IMR-90 (cell line): ENCODE measurements around the gene PRKACA. TPM values are rescaled to one million over a fixed set of nuclear protein-coding genes. Genes with fewer than 3 reads are reported as not detected.

ENCODE experiments used
- ATAC-seq: fragments of 200-7000 bp; cut with Tn5 transposase; 2 replicates; pipeline ENCODE4 v1.9.1; 2020; ENCODE audit warnings: low read depth, mild to moderate bottlenecking, moderate library complexity
- BruUV-seq: library from RNA; stranded (reverse); fragments of 400-500 nt; replicated peaks from 2 replicates; lab custom pipeline; 2021; lab: Mats Ljungman, UMichigan
- CTCF ChIA-PET: fragments of 300-600 bp; formaldehyde crosslinking; extraction: SDS; loops from one replicate; lab custom pipeline; 2021; ENCODE audit warnings: antibody characterized with exemption; lab: Yijun Ruan, JAX
- POLR2A ChIA-PET: fragments of 300-600 bp; sonication (Branson Sonifier 250); formaldehyde crosslinking; loops from one replicate; lab custom pipeline; 2022; ENCODE audit warnings: antibody characterized with exemption; ENCODE audit not compliant: unreplicated experiment; lab: Charles Lee
- DNase-seq: peaks from one replicate; pipeline ENCODE4 v3.0.0; 2013
- H2AFZ ChIP-seq: replicated peaks from 2 replicates; pipeline ENCODE3; 2013; ENCODE audit warnings: low read length, mild to moderate bottlenecking; ENCODE audit not compliant: poor library complexity
- H2AK5ac ChIP-seq: 2 replicates; pipeline ENCODE4 v1.6.1; 2013; ENCODE audit warnings: low read depth, low read length, inconsistent platforms
- H2AK9ac ChIP-seq: replicated peaks from 2 replicates; pipeline ENCODE3; 2013; ENCODE audit warnings: mild to moderate bottlenecking, low read depth, low read length, moderate library complexity; ENCODE audit not compliant: poor library complexity
- H2BK120ac ChIP-seq: 2 replicates; pipeline ENCODE4 v1.6.1; 2013; ENCODE audit warnings: low read depth, low read length, inconsistent platforms
- H2BK15ac ChIP-seq: 3 replicates; pipeline ENCODE4 v1.6.1; 2013; ENCODE audit warnings: low read depth, low read length, inconsistent platforms
- H2BK20ac ChIP-seq: 2 replicates; pipeline ENCODE4 v1.6.1; 2013; ENCODE audit warnings: low read depth, mild to moderate bottlenecking, inconsistent platforms, low read length, moderate library complexity
- H2BK5ac ChIP-seq: 2 replicates; pipeline ENCODE4 v1.6.1; 2013; ENCODE audit warnings: mild to moderate bottlenecking, low read depth, low read length, inconsistent platforms; ENCODE audit not compliant: poor library complexity, severe bottlenecking
- H3K14ac ChIP-seq: replicated peaks from 2 replicates; pipeline ENCODE4 v1.6.1; 2013; ENCODE audit warnings: low read depth, low read length, inconsistent platforms
- H3K18ac ChIP-seq: 2 replicates; pipeline ENCODE4 v1.6.1; 2013; ENCODE audit warnings: low read depth, low read length, control low read depth
- H3K23ac ChIP-seq: 2 replicates; pipeline ENCODE4 v1.6.1; 2013; ENCODE audit warnings: low read depth, low read length, inconsistent platforms
- H3K27ac ChIP-seq: 2 replicates; pipeline ENCODE4 v1.5.1; 2013; ENCODE audit warnings: mild to moderate bottlenecking, control low read depth, low read length; ENCODE audit not compliant: insufficient read depth
- H3K27me3 ChIP-seq: 2 replicates; pipeline ENCODE4 v1.6.1; 2013; ENCODE audit warnings: low read length; ENCODE audit not compliant: control insufficient read depth, insufficient read depth
- H3K36me3 ChIP-seq: 2 replicates; pipeline ENCODE4 v1.6.1; 2013; ENCODE audit warnings: low read length, mixed read lengths; ENCODE audit not compliant: control insufficient read depth, insufficient read depth
- H3K4ac ChIP-seq: 2 replicates; pipeline ENCODE4 v1.6.1; 2013; ENCODE audit warnings: low read depth, low read length, inconsistent platforms
- H3K4me1 ChIP-seq: 2 replicates; pipeline ENCODE4 v1.6.1; 2013; ENCODE audit warnings: low read length, mixed read lengths; ENCODE audit not compliant: control insufficient read depth, insufficient read depth
- H3K4me2 ChIP-seq: 2 replicates; pipeline ENCODE4 v1.6.1; 2013; ENCODE audit warnings: low read depth, mild to moderate bottlenecking, control low read depth, low read length, moderate library complexity
- H3K4me3 ChIP-seq: 2 replicates; pipeline ENCODE4 v1.5.1; 2013; ENCODE audit warnings: low read depth, mild to moderate bottlenecking, control low read depth, low read length, moderate library complexity; ENCODE audit not compliant: insufficient read depth
- H3K56ac ChIP-seq: 2 replicates; pipeline ENCODE4 v1.6.1; 2013; ENCODE audit warnings: low read length, inconsistent platforms; ENCODE audit not compliant: insufficient read depth; ENCODE audit errors: extremely low read depth
- H3K79me1 ChIP-seq, 2 experiments: 2 replicates each; pipeline ENCODE4 v1.6.1; 2013; ENCODE audit warnings: low read length in 2 of 2, inconsistent platforms in 1 of 2, low read depth in 1 of 2
- H3K9ac ChIP-seq: 2 replicates; pipeline ENCODE4 v1.6.1; 2013; ENCODE audit warnings: low read depth, low read length, control low read depth
- H3K9me1 ChIP-seq: 2 replicates; pipeline ENCODE4 v1.6.1; 2013; ENCODE audit warnings: low read length, inconsistent platforms; ENCODE audit not compliant: insufficient read depth
- H3K9me3 ChIP-seq: 2 replicates; pipeline ENCODE4 v1.6.1; 2013; ENCODE audit warnings: low read length; ENCODE audit not compliant: control insufficient read depth, insufficient read depth
- H4K20me1 ChIP-seq: 2 replicates; pipeline ENCODE4 v1.6.1; 2013; ENCODE audit warnings: low read length, inconsistent platforms; ENCODE audit not compliant: insufficient read depth
- H4K5ac ChIP-seq: 2 replicates; pipeline ENCODE4 v1.6.1; 2013; ENCODE audit warnings: mild to moderate bottlenecking, low read depth, low read length, control low read depth
- H4K8ac ChIP-seq, 2 experiments: 2 replicates each; pipeline ENCODE4 v1.6.1; 2013; ENCODE audit warnings: low read depth in 2 of 2, low read length in 2 of 2, control low read depth in 1 of 2, inconsistent platforms in 1 of 2
- H4K91ac ChIP-seq: 2 replicates; pipeline ENCODE4 v1.6.1; 2013; ENCODE audit warnings: low read depth, low read length, inconsistent platforms; ENCODE audit not compliant: insufficient read depth
- BHLHE40 ChIP-seq: fragments of 150-350 bp; IDR thresholded peaks from 2 replicates; pipeline ENCODE4 v1.6.1; 2016; ENCODE audit warnings: mild to moderate bottlenecking, low read depth, low read length
- CHD1 ChIP-seq: IDR thresholded peaks from 2 replicates; pipeline ENCODE4 v1.6.1; 2012; ENCODE audit warnings: low read depth, low read length, improper control_type of control experiment
- CTCF ChIP-seq: conservative IDR thresholded peaks from 2 replicates; pipeline ENCODE4 v1.5.1; 2012; ENCODE audit warnings: mild to moderate bottlenecking, low read depth, low read length, improper control_type of control experiment
- FOS ChIP-seq: fragments of 150-350 bp; IDR thresholded peaks from 2 replicates; pipeline ENCODE4 v1.6.1; 2016; ENCODE audit warnings: low read depth, low read length
- MAFK ChIP-seq: IDR thresholded peaks from 2 replicates; pipeline ENCODE4 v1.6.1; 2012; ENCODE audit warnings: low read depth, low read length, improper control_type of control experiment
- MAZ ChIP-seq: IDR thresholded peaks from 2 replicates; pipeline ENCODE4 v1.6.1; 2012; ENCODE audit warnings: low read depth, mild to moderate bottlenecking, low read length, improper control_type of control experiment, moderate library complexity, borderline replicate concordance
- POLR2A ChIP-seq: IDR thresholded peaks from 2 replicates; pipeline ENCODE4 v1.6.1; 2012; ENCODE audit warnings: mild to moderate bottlenecking, low read depth, low read length
- RFX5 ChIP-seq: IDR thresholded peaks from 2 replicates; pipeline ENCODE4 v1.8.0; 2012; ENCODE audit warnings: low read depth, mild to moderate bottlenecking, low read length, moderate library complexity
- WGBS, 2 experiments: methylation state at CpG; one replicate each; pipeline versions ENCODE4 v1.1.5 to v1.1.7; 2013; ENCODE audit warnings: missing lambda C conversion rate in 2 of 2; ENCODE audit not compliant: insufficient read length in 1 of 2; ENCODE audit errors: extremely low coverage in 2 of 2; 5-methylcytosine and 5-hydroxymethylcytosine counted together
- dilution Hi-C: fragments of 300-500 bp; cut with HindIII; formaldehyde crosslinking; loops from one replicate; pipeline ENCODE4 v1.14.3; 2018; ENCODE audit warnings: low sequenced_read_pairs; ENCODE audit not compliant: unreplicated experiment
- in situ Hi-C: fragments of 300-500 bp; cut with MboI; formaldehyde crosslinking; loops from 3 replicates; pipeline ENCODE4 v1.14.3; 2019; ENCODE audit warnings: low sequenced_read_pairs, inconsistent platforms, mixed read lengths
- intact Hi-C: fragments of 100-400 bp; cut with micrococcal nuclease; formaldehyde crosslinking; loops from 2 replicates; pipeline ENCODE4 v1.10.0; 2022
- polyA plus RNA-seq, 3 experiments: library from polyadenylated mRNA; depleted of rRNA; stranded (reverse); fragments of >200 nt; gene quantifications; 2 replicates each; pipeline ENCODE4 v1.2.3, GENCODE V29; 2012; ENCODE audit warnings: low replicate concordance in 1 of 3
- total RNA-seq: library from RNA; depleted of rRNA; stranded (reverse); fragments of >200 nt; gene quantifications from 2 replicates; pipeline ENCODE4 v1.2.3, GENCODE V29; 2012
- TF ChIP-seq, protein P1 (sequence below): fragments of 150-350 bp; IDR thresholded peaks from 2 replicates; pipeline ENCODE4 v1.6.1; 2017; ENCODE audit warnings: mild to moderate bottlenecking, antibody characterized with exemption, low read length, low read depth
- TF ChIP-seq, protein P2 (sequence below): fragments of 150-350 bp; IDR thresholded peaks from 2 replicates; pipeline ENCODE4 v1.6.1; 2016; ENCODE audit warnings: low read depth, mild to moderate bottlenecking, low read length, moderate library complexity, borderline replicate concordance

The PRKACA gene
- total and polyA plus RNA-seq, 2 of the 4 experiments (the other 2 are of a cell fraction) = 18.1 to 94.5 TPM

- H2AK9ac ChIP-seq = peak overlapping the region; percentile 91
- H3K14ac ChIP-seq = peak overlapping the region; percentile 89
- dilution Hi-C loops (no loop called here), in situ Hi-C loops (loop anchor here (25.0 kb wide), 1 partner anchor 320 kb away; the partner anchor contains the start of genes C19orf53 and MRI1), intact Hi-C loops (no loop called here)
- peak overlapping the region; percentile 77 for H3K27ac ChIP-seq
- H3K9me1 ChIP-seq = peaks cover 10% of the 10 kb centered on the region; the same call in 1 of the 2 replicates
- TF ChIP-seq CHD1 = no peak
- TF ChIP-seq, protein P1, sequence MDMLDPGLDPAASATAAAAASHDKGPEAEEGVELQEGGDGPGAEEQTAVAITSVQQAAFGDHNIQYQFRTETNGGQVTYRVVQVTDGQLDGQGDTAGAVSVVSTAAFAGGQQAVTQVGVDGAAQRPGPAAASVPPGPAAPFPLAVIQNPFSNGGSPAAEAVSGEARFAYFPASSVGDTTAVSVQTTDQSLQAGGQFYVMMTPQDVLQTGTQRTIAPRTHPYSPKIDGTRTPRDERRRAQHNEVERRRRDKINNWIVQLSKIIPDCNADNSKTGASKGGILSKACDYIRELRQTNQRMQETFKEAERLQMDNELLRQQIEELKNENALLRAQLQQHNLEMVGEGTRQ = no peak
- TF ChIP-seq MAZ = no peak
- TF ChIP-seq CTCF = no peak
- TF ChIP-seq, protein P2, sequence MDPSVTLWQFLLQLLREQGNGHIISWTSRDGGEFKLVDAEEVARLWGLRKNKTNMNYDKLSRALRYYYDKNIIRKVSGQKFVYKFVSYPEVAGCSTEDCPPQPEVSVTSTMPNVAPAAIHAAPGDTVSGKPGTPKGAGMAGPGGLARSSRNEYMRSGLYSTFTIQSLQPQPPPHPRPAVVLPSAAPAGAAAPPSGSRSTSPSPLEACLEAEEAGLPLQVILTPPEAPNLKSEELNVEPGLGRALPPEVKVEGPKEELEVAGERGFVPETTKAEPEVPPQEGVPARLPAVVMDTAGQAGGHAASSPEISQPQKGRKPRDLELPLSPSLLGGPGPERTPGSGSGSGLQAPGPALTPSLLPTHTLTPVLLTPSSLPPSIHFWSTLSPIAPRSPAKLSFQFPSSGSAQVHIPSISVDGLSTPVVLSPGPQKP = no peak
- TF ChIP-seq RFX5 = no peak
- no peak for TF ChIP-seq FOS
- no peak for TF ChIP-seq MAFK
- no peak for TF ChIP-seq POLR2A
- no peak for TF ChIP-seq BHLHE40
- H3K18ac ChIP-seq = peak overlapping the region; percentile 12; the same call in 1 of the 2 replicates
- peak overlapping the region; percentile 56 for H3K4me2 ChIP-seq
- no peaks in the 10 kb centered on the region for H3K27me3 ChIP-seq
- H3K4me1 ChIP-seq = peaks cover 8% of the 10 kb centered on the region
- H3K79me1 ChIP-seq = peaks cover 12 to 23% of the 10 kb centered on the region in 2 experiments
- peak overlapping the region; percentile 78 for H3K4ac ChIP-seq
- peak overlapping the region; percentile 70 for H2BK5ac ChIP-seq
- H2BK15ac ChIP-seq = no peak overlapping the region
- peak; percentile 27 for DNase-seq
- peak overlapping the region; percentile 66 for H3K23ac ChIP-seq
- H2AFZ ChIP-seq = peak overlapping the region; percentile 93
- peak overlapping the region; percentile 58 for H3K4me3 ChIP-seq
- H3K9ac ChIP-seq = peak overlapping the region; percentile 66
- H4K8ac ChIP-seq = peak overlapping the region; percentile 94
- H3K36me3 ChIP-seq = no peaks in the 10 kb centered on the region; the same call in 1 of the 2 replicates
- BruUV-seq = no TSS peak
- peak; percentile 33 for ATAC-seq
- peak overlapping the region; percentile 49 for H4K91ac ChIP-seq
- H4K20me1 ChIP-seq = no peaks in the 10 kb centered on the region
- peak overlapping the region; percentile 43; the same call in 1 of the 2 replicates for H3K56ac ChIP-seq
- H2BK20ac ChIP-seq = no peak overlapping the region
- H4K5ac ChIP-seq = peak overlapping the region; percentile 31
- peak overlapping the region; percentile 90 for H2AK5ac ChIP-seq
- ChIA-PET CTCF (interaction anchor here (0.6 to 1.2 kb wide), 2 partner anchors 54 to 202 kb away, joined by 3 to 4 read pairs; partner anchors contain the start of gene ASF1B), POLR2A (no interaction called here)
- H3K9me3 ChIP-seq = no peaks in the 10 kb centered on the region
- WGBS, 2 experiments = 46% methylated on average over 8 of the region's 24 CpGs; no CpG with 5 or more reads in 1 of the 2 experiments
- no peak overlapping the region for H2BK120ac ChIP-seq
Observed at GRCh38 chr19:14081797-14082674, 35.5 kb downstream of the PRKACA start.
